ENCODE results near the gene UBXN10.
A peak's percentile ranks its signal among the peaks of the same experiment; 100 is the strongest.

The UBXN10 gene

GRCh38 chr1:20151906-20152598 is 33.8 kb upstream of the UBXN10 start:
- DNase-seq (ENCODE audit: low read depth) = peak; percentile 70

DNA sequence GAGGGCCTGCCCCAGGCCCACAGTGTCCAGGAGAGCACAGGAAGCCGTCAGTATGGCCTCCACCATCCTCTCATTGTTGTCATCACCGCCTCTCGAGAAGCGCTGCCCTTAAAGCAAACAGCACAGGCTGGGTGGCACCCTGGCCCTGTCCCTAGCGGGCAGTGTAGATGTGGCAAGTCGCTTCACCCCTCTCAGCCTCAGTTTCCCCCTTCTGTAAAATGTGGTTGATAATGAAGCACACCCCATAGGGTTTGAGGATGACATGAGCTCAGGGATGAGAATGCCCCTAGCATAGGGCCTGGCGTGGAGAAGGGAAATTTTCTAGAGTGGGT is 33.3 kb upstream of the UBXN10 start:
- DNase-seq (ENCODE audit: low read depth) = no peak

GRCh38 chr1:20153000-20153418 is 32.9 kb upstream of the UBXN10 start:
- DNase-seq (ENCODE audit: low read depth) = no peak

DNA sequence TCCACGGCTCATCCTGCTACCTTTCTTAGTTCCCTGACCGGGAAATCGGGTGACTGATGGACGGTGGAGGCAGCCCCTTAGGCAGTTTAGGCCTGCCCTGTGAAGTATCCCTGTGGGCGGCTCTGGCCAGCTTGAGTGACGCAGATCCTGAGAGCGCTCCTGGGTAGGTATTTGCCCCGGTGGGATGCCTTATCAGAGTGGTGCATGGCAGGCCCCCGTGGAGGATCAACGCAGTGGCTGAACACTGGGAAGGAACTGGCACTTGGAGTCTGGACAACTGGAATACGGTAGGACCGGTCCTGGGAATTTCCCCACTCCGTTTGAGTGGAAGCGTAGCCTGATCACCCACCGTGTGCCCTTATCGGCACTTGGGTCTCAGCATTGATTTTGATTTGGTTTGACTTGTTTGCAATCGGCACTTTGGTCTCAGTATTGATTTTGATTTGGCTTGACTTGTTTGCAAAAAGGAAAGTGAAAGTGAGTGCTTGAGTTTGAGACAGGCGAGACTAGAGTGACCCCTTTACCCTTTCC is 31.5 kb upstream of the UBXN10 start:
- DNase-seq (ENCODE audit: low read depth) = no peak

GRCh38 chr1:20158358-20159070 is 27.4 kb upstream of the UBXN10 start:
- no peak for DNase-seq (ENCODE audit: low read depth)

DNA sequence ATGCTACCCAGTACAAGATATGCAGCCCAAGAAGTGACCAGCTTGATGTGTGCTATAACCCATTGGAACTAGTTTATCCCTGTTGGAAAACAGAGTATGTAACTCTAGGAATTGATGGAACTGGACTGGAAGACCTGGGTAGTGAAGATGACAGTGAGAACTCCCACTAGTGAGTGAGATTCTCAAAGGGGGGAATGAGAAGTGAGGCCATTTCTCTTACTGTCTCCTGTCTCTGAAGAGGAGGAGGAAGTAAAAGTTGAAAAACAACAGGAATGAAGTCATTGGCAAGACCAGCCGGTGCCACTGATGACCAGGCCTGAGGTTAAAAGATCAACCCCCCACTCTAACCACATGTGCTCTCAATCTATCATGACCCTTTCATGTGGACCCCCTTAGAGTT is 25.9 kb upstream of the UBXN10 start:
- no peak for DNase-seq (ENCODE audit: low read depth)

GRCh38 chr1:20164694-20165202 is 21.1 kb upstream of the UBXN10 start:
- no peak for DNase-seq (ENCODE audit: low read depth)

DNA sequence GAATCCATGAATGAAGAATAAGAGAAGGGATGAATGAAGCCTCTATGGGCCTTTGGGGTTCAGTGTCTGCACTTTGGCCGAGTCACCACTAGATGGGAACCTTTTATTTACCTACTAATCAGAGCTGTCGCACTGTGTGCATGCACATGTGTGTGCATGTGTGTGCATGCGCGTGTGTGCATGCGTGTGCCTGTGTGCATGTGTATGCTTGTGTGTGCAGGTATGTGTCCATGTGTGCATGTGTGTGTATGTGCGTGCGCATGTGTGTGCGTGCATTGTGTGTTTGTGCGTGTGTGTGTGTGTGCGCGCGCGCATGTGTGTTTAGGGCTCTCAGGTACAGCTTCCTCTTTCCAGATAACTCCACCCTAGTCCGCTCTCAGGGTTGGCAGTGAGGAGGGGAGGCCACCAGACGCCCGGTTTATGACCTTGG is 20.4 kb upstream of the UBXN10 start:
- DNase-seq (ENCODE audit: low read depth) = no peak

DNA sequence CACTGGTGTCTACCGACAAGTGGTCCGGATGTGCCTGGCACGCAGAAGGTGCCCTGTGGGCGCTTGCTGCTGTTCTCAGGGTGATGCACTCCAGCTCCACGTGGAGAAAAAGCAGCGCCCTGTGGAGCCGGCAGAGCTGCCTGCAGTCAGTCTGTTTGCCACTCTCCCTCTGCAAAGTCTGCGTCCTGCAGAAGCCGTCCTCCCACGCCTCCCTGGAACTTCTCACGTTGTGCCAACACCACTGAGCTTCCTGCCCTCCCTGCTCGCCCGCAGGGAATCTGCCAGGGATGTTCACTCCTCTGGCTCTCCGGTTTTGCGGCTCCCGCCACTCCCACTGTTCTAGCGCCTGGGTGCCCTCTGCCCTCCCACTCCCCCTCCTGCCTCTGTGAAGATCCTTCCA is 19.8 kb upstream of the UBXN10 start:
- DNase-seq (ENCODE audit: low read depth) = no peak

GRCh38 chr1:20167126-20167525 is 18.8 kb upstream of the UBXN10 start:
- DNase-seq (ENCODE audit: low read depth) = no peak

- no peak for DNase-seq (ENCODE audit: low read depth)
Measured at GRCh38 chr1:20168564-20169491, 17.1 kb upstream of the UBXN10 start.

GRCh38 chr1:20169932-20170331 is 16.0 kb upstream of the UBXN10 start:
- no peak for DNase-seq (ENCODE audit: low read depth)

DNA sequence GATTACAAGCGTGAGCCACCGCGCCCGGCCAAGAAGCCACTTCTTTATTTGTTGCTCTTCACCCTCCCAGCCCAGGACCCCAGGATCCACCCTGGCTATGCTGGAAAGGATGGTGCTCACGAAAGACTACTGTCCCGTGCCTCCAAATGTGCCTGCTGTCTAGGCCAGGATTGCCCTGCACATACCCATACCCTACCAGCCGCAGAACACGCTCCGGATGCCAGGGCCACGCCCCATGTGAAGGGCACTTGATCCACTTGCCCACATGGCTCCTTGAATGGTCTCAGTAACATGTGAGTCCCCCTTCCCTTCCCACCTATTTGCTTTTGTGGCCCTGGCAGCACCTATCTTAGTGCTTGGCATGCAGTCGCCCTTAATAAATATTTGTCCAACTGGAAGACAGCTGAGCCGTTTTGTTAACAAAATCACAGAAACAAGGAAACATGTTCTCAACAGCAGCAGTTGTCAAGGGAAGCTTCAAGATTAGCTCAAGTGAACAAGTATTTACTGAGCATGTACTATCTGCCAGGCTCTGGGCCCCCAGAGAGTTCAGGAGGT is 13.8 kb upstream of the UBXN10 start:
- no peak for DNase-seq (ENCODE audit: low read depth)

GRCh38 chr1:20174937-20175666 is 10.8 kb upstream of the UBXN10 start:
- DNase-seq (ENCODE audit: low read depth) = no peak

GRCh38 chr1:20178634-20179370 is 7.1 kb upstream of the UBXN10 start:
- no peak for DNase-seq (ENCODE audit: low read depth)

DNA sequence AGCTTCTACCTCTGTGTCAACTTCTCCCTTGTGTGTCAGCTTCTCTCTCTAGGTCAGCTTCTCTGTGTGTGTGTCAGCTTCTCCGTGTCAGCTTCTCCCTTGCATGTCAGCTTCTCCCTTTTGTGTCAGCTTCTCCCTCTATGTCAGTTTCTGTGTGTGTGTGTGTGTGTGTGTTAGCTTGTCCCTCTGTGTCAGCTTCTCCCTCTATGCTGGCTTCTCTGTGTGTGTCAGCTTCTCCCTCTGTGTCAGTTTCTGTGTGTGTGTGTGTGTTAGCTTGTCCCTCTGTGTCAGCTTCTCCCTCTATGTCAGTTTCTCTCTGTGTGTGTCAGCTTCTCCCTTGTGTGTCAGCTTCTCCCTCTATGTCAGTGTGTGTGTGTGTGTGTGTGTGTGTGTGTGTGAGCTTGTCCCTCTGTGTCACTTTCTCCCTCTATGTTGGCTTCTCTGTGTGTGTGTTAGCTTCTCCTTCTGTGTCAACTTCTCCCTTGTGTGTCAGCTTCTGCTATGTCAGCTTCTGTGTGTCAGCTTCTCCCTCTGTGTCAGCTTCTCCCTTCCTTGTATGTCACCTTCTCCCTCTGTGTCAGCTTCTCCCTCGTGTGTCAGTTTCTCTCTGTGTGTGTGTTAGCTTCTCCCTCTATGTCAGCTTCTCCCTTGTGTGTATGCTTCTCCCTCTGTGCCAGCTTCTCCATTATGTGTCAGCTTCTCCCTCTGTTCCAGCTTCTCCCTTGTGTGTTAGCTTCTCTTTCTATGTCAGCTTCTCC is 6.3 kb upstream of the UBXN10 start:
- DNase-seq (ENCODE audit: low read depth) = no peak

GRCh38 chr1:20180129-20180843 is 5.6 kb upstream of the UBXN10 start:
- no peak for DNase-seq (ENCODE audit: low read depth)

GRCh38 chr1:20180844-20181207 is 5.1 kb upstream of the UBXN10 start:
- no peak for DNase-seq (ENCODE audit: low read depth)

DNA sequence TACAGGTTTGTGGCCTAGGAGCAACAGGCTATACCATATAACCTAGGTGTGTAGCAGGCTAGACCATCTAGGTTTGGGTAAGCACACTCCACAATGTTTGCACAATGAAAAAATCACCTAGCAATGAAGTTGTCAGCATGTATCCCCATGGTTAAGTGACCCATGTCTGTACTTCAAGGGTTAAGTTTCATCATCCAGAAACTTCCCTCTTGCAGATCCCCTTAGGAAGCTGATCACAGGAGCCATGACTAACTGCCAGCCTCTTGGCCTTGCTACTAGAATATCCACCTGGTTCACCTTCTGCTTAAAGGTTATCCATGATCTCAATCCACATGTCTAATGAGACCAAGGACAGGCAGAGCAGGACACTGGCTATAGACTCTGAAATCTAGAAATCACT is 3.5 kb upstream of the UBXN10 start:
- DNase-seq (ENCODE audit: low read depth) = no peak

All from stimulated activated CD4-positive, alpha-beta T cell treated with anti-CD3 and anti-CD28 coated beads, Interleukin-2, amount 100 ng/mL, for 4 hours (primary cell).